CD4-positive, alpha-beta T cell treated with Interleukin-12 subunit alpha and Interleukin-12 subunit beta, for 1 hour (primary cell): Measurements from ENCODE around the gene NCOR2.

Source experiments
- DNase-seq: peaks from one replicate; pipeline ENCODE4 v3.0.0-alpha.2; 2020

Gene NCOR2

DNA sequence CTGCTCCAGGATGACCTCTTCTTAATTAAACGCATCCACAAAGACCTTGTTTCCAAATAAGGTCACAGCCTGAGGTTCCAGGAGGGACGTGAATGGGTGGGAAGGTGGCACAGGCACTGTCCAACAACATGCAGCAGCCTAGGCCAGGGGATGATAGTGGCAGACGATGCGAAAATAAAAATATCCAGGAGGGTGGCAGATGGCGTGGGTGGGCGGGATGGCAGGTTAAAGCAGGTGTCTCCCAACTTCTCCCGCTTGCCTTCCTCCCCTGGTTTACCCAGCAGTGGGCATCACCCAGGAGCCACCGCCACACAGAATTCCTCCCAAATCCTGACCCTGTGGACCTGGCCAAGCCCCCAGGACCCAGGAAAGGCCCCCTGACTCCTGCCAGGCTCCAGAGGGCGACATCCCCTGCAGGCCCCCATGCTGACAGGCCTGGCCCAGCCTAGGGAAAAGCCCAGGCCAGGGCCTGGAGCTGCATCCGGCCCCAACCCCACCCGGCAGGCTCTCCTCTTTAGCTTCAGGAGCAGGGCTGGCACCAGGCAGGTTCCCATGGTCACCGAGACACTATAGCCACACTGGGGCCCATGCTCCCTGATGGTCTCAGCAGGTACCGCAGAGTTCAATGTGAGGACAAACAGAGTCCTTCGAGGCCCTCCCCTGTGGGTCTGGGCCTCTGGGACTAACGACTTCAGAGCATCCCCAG is 9.7 kb downstream of the NCOR2 start:
- no peak for DNase-seq

DNA sequence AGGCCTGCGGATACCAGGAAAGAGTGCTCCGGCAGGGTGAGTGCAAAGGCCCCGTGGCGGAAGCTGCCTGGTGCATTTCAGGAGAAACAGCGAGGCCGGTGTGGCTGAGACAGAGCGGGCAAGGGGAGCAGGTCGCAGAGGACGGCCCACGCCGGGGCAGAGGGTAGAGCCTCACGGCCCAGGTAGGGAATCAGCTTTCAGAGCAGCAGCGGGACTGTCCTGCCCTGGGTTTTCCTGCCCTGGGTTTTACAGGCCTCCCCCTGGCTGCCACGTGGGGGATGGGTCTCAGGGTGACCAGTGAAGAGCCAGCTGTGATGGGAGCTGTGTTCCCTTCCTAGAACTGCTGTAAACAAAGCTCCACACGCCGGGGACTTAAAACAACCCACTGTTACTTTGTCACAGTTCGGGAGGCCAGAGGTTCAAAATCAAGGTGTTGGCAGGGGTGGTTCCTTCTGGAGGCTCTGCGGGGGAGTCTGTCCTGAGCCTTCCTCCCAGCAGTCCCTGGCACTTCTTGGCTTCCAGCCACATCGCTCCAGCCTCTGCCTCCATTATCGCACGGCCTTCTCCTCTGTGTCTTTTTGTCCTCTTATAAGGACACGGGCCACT is 10.4 kb downstream of the NCOR2 start:
- DNase-seq: no peak

DNA sequence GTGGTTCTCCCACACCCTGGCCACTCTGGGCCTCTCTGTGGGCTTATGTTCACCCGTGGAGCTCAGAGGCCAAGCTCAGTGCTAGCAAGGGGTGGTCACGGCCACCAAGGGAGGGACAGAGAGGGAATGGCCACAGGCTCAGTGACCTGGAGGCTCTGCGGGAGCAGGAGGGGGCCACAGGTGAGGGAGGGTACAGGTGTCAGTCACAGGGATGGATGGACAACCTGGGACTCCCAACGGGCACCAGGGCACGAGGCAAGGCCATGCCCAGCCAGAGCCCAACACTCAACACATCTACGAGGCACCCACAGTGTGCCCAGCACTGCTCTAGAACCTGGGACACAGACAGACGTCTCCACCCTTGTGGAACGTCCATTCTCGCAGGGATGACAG is 11.3 kb downstream of the NCOR2 start:
- DNase-seq: no peak

DNA sequence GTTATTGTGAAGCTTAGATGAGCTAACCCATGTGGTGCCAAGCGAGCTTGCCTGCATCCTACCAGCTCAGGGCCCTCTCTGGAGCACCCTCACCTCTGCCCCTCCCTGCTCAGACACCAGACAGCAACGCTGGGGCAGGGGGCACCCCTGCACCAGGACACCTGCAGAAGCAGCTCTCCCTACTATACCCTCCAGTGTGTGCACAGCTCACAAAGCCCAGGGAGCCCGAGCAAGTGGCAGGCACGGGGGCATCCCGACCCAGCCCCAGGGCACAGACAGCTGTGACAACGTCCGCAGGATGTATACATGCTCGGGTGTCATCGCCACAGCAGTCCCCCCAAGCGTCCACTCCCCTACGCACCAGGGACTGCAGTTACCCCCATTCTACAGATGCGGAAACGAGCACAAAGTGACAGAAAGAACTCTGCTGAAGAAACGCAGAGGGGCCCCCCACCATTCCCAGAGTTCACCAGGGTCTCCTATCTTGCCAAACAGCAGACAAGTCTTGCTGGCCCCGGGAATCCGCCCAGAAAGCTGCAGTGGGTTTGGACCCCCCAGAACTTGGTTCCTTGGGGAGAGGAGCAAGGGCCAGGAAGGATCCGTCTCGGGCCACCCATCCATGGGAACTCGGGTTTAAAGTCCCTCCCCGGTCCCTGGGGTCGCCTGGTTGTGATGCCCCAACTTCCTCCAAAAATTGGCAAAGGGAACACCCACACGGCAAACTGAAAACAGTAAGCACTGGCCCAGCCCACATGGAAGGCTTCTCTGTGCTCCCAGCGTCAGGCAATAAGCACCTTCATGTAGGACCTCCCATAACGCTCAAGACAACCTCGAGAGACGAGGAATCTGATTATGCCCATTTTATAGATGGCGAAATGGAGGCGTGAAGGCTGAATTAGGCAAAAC is 12.0 kb downstream of the NCOR2 start:
- no peak for DNase-seq

DNA sequence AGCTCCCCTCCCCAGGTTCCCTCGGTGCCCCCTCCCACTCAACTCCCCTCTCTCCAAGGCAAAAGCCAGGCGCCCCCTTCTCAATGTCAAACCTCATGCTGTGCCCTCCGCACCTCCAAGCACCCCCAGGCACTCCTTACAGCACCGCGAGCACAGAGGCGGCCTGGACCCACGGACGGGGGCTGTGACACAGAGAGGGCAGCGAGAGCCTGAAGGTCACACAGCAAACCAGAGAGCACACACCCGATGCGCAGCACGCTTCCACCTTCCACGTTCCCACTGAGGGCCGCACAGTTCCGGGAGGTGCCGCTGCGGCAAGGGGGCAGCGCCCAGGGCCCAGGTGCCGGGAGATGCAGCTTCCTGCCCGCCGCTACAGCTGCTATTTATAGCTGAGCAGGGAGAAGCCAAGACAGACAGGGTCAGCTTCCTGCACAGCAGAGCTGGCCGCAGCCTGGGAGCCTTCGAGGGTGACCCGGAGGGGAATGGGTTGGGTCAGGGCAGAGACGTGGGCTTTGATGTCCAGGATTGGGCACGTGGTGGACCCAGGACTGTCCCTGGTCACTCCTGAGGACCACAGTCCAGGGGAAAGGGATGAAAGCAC is 12.9 kb downstream of the NCOR2 start:
- no peak for DNase-seq

DNA sequence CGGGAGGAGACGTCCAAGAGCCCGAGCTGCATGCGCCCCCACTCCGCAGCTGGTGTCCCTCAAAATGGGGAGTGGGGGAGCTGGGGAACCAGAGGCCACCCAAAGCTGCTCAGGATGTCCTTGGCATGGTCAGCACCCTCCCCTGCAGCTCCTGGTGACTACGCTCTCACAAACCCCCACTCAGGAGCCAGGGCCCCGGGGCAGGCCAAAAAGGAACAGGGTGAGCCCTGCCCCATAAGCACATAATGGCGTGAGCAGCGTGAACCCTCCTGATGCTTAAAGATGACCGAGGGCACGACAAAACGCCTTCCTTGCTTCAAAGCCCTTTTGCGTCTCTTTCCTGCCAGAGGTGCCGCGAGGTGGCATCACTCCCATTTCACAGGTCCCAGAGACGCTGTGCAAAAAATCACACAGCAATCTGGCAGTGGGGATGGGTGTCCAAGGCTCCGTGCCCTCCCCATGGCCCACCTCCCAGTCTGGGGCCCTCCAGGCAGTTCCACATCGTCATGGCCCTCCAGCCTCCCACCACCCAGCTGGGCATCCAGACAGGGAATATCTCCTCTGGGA is 13.5 kb downstream of the NCOR2 start:
- DNase-seq: no peak

DNA sequence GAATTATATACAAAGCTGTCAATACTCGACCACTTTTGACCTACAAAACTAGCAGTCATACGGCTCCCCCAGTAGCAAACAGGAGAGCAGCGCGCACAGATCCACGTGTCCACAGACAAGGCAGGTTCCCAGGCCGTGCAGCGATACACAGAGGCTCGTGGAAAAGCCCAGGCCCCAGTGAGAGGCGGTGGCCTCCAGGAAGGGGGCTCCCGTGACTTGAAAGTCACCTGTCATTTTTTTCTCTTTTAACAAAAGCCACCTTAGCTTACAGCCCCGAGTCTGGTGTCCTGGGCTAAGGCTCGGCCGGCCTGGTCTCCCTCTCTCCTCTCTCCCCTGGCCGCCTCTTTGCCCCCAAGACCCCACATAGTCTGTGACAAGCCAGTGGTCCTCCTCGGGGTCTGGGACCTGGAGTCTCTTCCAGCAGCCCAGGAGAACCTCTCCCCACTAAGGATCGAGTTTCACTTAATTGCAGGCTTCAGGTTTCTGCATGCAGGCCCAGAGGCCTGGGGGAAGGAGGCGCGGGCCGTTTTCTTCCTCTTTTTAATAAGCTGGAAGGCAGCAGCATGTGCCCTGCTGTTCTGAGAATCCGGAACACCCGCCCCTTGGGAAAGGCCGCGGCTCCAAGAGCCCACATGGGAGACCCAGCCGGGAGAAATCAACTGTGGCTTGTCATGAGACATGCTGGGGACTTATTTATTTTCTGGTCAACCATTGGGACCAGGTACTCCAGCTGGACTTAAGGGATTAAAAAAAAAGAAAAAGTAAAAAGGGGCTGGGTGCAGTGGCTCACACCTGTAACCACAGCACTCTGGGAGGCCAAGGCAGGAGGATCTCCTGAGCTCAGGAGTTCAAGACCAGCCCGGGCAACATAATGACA is 15.9 kb downstream of the NCOR2 start:
- DNase-seq: no peak

DNA sequence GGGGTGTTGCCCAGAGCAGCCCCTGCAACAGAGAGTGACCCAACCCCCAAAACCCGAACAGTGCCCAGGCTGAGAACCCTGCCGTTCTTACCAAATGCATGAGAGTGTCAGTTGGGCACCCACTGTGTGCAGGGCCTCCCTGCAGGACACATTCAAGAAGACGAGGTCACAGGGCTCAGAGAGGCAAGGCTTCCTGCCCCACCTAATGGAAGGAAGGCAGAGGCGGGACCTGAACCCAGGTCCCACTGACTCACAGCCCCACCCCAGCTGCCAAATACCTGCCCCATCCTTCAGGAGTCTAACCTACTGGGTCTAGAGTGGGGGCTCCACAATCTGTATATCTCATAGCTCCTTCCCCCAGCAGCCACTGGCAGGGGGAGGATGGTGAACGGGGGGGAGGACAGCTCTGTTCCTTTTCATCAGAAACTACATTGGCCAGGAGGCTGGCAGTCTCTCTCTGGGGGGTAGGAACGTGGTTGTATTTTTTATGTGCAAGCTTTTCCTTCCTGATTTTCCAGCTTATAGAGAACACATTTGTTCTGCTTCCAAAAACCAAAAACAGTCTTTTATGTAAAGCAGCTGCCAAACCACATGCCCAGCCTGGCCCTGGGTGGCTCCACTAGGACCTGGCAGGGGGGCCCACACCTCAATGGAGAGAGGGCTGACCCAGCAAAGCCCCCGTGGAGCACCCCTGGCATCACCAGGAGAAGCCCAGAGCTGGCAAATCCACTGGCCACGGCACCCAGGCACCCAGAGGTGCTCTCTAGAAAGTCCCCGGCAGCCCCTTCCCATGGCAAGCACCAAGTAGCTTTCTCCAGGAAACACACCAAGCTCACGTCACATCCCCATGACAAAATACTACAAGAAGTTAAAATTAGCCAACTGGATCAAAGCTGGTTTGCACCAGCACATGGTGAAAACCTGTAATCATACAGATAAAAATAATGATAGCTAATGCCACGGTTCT is 17.0 kb downstream of the NCOR2 start:
- DNase-seq: no peak

DNA sequence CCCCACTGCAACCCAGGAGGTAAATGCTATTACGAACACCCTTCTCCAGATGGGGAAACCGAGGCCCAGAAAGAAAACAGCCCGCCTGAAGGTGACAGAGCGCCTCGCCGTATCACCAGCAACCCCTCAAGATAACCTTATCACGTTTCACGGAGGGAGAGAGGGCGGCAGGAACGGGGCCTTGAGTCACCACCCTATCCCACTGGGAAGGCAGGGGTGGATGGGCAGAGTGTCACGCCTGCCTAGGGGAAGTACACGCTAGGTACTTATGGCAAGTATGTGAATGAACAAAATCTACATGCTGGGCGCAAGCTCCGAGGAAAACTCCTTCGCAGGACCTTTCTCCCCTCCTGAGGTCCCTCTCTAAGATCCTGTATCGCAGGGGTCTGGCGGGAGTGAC is 17.8 kb downstream of the NCOR2 start:
- no peak for DNase-seq

DNA sequence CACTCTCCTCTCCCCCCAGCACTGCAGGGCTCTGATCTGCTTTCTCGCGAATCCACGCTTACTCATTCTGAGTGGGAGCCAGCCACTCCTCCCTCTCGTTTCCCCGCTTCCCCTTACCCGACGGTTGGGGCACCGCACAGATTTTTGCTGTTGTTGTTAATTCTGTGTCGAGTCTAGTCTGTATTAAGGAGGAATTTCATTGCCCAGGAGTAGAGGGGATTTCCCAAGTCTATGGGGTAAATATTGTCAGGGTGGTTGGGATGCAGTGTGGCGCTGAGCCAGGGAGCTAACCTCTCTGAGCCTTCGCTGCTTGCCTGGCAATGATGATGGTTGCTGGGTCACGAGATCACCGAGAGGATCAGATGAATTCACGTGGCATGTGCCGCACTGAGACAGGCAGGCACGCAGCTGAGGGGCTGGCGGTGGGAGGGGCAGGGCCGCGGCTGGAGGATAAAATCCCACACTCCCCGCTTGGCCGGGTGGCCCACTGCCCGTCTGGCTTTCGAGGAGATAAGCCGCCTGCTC is 18.5 kb downstream of the NCOR2 start:
- DNase-seq: no peak

DNA sequence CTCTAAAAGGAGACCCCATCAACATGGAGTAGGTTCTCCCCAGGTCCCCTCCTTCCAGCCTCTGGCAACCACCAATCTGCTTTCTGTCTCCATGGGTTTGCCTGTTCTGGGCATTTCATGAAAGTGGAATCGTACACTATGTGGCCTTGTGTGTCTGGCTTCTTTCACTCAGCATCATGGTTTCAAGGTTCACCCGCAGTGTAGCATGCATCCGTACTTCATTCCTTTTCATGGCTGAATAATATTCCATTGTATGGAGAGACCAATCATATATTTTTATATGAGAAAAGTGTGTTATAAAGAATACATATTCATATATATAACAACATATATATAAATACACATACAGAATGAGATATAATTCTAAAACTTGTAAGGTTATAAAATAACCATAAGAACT is 19.8 kb downstream of the NCOR2 start:
- no peak for DNase-seq

DNA sequence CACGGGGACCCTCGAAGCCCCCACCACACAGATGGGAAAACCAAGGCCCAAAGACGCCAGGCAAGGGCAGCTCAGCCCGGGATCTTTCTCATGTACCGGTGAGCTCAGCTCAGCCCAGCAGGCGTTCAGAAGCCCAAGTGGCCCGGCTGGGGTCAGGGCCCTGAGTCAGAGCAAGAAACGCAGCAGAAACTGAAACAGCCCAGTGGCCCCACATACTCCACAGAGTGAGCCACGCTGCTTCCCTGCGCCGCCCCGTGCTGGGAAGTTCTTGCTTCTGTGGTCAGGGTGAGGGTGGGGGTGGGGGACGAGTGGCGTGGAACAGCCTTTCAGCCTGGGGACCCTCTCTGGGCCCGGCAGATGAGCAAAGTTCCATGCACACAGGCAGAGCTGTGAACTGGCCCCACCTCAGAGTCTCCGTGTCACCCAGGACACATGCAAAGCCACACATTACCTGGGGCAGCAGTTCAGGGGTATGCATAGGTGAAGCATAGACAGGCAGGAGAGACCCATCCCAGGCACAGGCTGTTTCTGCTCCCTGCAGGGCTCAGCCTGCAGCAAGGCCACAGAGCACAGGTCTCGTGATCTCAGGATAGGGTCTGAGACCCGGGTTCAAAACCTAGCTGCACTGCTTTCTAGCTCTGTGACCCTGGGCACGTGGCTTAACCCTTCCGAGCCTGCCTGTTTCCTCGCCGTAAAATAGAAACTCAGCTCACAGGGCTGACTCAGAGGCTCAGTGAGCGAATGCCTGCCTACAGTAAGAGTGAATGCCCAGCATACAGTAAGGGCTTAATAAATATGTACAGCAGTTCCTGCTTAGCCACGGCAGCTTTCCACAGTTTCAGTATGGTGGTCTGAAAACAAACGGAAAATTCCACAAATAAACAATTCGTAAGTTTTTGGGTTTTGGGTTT is 21.6 kb downstream of the NCOR2 start:
- peak; percentile 32 for DNase-seq

DNA sequence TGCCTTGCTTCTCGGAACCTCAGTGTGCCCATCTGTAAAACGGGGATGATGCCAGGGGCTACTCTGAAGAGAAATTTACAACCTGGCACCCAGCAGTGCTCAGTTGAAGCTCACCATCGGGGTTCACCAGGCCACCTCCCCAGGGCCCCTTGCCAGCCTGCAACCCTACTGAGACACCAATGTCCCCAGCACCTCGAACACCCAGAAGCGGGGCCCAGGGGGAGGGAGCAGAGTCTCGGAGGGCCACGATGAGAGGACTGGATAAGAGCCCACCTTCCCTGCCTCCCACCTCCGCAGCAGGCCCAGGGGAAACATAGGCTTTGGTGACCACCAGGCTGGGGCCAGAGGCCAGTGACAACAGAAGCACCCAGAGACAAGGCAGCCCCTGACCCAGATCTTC is 22.4 kb downstream of the NCOR2 start:
- DNase-seq: no peak

DNA sequence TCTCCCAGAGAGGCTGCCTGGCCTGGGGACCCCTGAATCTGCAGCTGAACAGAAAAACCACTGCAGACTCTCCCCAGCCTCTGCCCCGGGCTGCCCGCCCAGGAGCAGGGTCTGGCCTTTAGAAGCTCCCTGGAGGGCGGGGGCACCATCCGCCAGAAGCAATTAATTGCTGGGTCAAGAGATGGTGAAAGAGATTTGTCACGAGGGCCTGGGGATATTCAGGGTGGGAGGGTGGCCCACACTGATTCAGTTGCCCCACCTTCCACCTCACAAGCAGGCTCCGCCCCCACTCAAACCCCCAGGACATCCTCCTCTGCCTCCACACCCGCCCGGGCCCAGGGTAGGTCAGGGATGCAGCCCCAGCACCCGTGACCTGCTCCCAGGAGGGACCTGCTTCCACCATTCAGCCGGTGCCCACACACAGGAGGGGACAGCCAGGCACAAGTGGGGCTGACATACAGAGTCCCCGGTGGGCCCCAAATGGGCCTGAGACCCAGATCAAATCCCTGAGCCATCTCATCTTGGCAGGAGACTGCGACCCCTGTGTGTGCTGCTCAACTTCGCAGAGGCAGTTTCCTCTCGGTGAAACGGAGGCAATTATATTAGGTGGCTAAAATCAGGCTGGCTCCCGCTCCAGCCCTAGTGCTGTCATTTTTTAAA is 23.0 kb downstream of the NCOR2 start:
- no peak for DNase-seq

DNA sequence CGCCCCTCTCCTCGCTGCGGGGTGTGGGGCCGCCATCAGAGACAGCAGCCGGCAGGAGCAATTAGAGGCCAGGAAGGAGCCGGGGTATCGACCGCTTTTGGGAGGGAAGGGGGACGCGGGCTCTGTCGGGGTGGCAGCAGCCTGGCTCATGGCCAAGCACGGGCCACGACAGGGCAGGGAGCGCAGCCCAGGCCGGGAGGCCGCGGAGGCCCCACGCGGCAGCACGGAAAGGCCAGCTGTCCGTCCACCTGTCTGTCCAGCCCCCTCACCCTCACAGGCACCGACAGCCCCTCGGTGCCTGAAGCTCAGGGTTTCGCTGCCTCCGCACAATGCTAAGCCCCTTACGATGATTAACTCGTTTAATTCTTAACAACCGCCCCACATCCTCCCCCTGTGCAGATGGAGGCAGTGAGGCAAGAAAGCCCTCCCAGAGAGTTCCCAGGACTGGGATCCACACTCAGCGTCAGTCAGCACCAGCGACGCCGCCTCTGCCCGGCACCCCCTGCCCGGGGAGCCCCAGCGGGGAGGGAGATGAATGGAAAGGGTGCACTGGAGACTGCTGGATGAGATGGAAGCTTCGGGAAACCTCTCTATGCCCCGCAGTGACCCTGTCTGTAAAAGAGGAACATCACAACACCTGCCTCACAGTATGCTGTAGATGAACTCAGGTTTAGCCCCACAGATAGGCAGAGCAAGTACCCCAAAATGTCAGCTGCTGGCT is 23.7 kb downstream of the NCOR2 start:
- no peak for DNase-seq

DNA sequence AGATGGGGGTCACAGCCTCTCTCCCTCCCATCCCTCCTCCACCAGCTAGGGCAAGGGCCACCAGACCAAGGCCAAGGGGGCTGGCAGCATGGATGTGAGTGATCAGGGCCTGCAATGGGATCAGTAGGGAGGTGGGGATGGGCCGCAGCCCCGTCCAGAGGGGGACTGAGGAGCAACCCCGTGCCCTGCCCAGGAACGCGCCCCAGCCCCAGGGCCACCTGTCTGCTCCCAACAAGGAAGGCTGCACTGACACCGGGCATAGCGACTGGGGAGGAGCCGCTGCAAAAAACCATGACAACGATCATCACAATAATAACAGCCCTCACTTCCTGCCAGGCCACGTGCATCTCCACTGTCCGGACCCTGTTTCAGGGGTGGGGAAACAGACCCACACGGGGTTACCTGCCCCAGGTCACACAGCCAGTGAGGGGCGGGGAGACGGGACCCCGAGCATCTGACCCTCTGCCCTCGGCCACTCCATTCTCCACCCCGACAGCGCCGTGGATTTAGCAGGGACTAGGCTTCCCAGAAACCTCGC is 24.3 kb downstream of the NCOR2 start:
- peak; percentile 52 for DNase-seq

DNA sequence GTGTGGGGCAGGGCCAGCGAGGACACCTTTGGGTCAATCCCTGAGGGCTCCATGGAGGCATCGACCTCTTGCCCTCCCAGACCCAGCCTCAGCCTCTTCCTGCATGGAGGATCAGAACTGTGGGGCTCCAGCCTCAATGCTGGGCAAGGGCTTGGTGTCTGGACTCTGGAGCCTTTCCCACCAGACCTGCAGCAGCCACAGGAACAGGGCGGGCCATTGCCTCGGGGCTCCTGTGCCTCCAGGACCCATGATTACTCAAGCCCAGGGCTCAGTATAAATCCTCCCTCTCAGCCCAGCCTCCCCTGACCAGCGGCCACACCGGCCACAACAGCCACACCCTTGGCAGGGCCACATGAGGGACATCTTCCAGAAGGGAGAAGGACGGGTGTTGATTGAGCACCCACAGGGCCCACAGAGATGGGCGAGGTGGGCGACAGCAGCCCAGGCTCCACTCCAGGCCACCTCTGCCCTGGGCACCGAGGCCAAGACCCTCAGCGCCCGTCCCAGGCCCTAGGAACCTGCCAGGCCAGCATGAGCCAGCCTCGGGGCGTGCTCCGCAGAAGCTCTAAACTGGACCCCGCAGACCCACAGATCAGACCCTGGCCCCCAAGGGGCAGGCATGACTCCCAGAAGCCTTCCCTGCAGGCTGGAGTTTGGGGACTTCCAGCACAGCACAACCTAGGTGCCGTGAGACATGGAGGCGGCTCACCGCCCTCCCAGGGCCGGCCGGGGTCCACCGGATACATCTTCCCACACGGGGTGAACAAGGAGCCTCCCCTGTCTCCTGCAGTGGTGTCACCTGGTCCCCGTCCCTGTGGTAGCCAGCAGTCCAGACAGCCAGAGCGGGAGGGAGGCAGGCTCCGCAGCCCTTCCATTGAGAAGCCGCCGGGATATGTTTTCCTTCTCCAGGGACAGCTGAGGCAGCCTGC is 25.1 kb downstream of the NCOR2 start:
- DNase-seq: no peak
